HEK293T (cell line): ENCODE data around the gene DKC1.

Source experiments
- ARNT ChIP-seq: fragments of 450-650 bp; IDR thresholded peaks from 2 replicates; pipeline ENCODE4 v1.6.1; 2017; ENCODE audit warnings: mild to moderate bottlenecking
- BHLHE40 ChIP-seq: fragments of 450-650 bp; IDR thresholded peaks from 2 replicates; pipeline ENCODE4 v1.6.1; 2016; ENCODE audit warnings: mild to moderate bottlenecking, moderate library complexity, borderline replicate concordance
- CTBP1 ChIP-seq: fragments of 450-650 bp; IDR thresholded peaks from 2 replicates; pipeline ENCODE4 v1.6.1; 2016; ENCODE audit warnings: borderline replicate concordance
- PKNOX1 ChIP-seq: fragments of 450-650 bp; IDR thresholded peaks from 2 replicates; pipeline ENCODE4 v1.6.1; 2016

- no peak for TF ChIP-seq CTBP1
- TF ChIP-seq BHLHE40 = no peak
- TF ChIP-seq ARNT = no peak
- no peak for TF ChIP-seq PKNOX1
These were observed 29.6 kb upstream of the DKC1 start for GRCh38 chrX:154733066-154733425.
